ENCODE data around the gene TBL1X.
A peak's percentile ranks its signal among the peaks of the same experiment; 100 is the strongest.

The TBL1X gene

DNA sequence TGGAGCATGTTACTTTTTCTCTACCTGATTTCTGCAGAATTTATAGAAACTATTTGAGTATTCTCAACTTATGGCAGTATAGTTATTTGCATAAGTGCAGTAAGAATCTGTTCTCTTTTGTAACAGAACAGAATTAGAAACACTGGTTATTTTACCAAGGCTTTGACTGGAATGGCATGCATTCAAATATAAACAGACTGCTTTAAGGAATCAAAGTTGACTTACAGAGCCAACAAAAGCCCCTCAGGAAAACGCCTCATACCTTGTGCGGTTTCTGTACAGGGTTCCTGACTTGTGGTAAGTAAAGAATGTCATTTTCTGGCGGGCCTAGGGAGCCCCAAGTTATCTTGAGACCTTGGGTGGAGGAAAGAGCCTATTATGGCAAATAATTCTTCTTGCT is 203.7 kb downstream of the TBL1X start:
- TF ChIP-seq EZH2phosphoT487 (IDR thresholded peaks at IDR 0.05; ENCODE audit: low read depth) (no peak), CTCF (IDR thresholded peaks at IDR 0.05; ENCODE audit: low read depth, low read length) (no peak)
- Histone ChIP-seq H3K9ac (ENCODE audit: low read length) (no peak overlapping the region), H3K27ac (ENCODE audit: low read length) (no peak overlapping the region), H3K9me3 (ENCODE audit: insufficient read depth, low read length) (0 out of 2 replicates have a peak, but pooled peaks cover 4% of the 10 kb centered on the region), H4K20me1 (ENCODE audit: insufficient read depth, low read length) (no peaks in the 10 kb centered on the region), H3K36me3 (replicated peaks; ENCODE audit: low read depth, low read length) (peaks cover 22% of the 10 kb centered on the region), H3K27me3 (ENCODE audit: low read depth, low read length) (no peaks in the 10 kb centered on the region), H2AFZ (ENCODE audit: low read depth, low read length) (no peak overlapping the region), H3K79me2 (ENCODE audit: low read length) (no peaks in the 10 kb centered on the region), H3K4me3 (ENCODE audit: low read length) (no peak overlapping the region), H3K4me2 (ENCODE audit: low read length) (no peak overlapping the region), H3K4me1 (ENCODE audit: low read length) (peaks cover 20% of the 10 kb centered on the region)

- TF ChIP-seq CTCF (IDR thresholded peaks at IDR 0.05; ENCODE audit: low read depth, low read length) (no peak), EZH2phosphoT487 (IDR thresholded peaks at IDR 0.05; ENCODE audit: low read depth) (no peak)
- Histone ChIP-seq H3K4me1 (ENCODE audit: low read length) (peaks cover 20% of the 10 kb centered on the region), H3K27ac (ENCODE audit: low read length) (no peak overlapping the region), H2AFZ (ENCODE audit: low read depth, low read length) (no peak overlapping the region), H3K79me2 (ENCODE audit: low read length) (no peaks in the 10 kb centered on the region), H3K36me3 (replicated peaks; ENCODE audit: low read depth, low read length) (peaks cover 29% of the 10 kb centered on the region), H3K4me3 (ENCODE audit: low read length) (no peak overlapping the region), H3K4me2 (ENCODE audit: low read length) (no peak overlapping the region), H4K20me1 (ENCODE audit: insufficient read depth, low read length) (no peaks in the 10 kb centered on the region), H3K27me3 (ENCODE audit: low read depth, low read length) (no peaks in the 10 kb centered on the region), H3K9me3 (ENCODE audit: insufficient read depth, low read length) (0 out of 2 replicates have a peak, but pooled peaks cover 4% of the 10 kb centered on the region), H3K9ac (ENCODE audit: low read length) (no peak overlapping the region)
Observed at GRCh38 chrX:9670136-9670814, 205.4 kb downstream of the TBL1X start.

DNA sequence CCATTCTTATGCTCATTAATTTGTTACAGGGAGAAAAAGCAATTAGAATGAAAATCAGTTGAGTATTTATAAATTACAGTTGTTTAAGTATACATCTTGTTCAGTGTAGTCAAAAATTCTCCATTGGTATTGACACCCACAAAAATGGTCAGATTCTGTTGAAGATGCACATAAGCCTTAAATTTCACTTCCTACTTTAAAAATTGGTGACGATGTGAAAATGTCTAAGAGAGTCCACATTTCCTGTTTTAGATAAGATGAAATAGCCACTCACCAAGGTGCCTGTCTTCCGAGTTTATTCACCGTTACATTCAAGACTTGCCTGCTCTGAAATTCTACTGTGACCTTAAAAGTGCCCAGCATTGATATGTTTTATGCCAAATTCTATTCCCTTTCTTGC is 207.1 kb downstream of the TBL1X start:
- no peaks in the 10 kb centered on the region for H3K79me2 ChIP-seq (ENCODE audit: low read length)
- H3K9me3 ChIP-seq (ENCODE audit: insufficient read depth, low read length): peaks cover 17% of the 10 kb centered on the region; the same call in 1 of the 2 replicates
- no peaks in the 10 kb centered on the region for H4K20me1 ChIP-seq (ENCODE audit: insufficient read depth, low read length)
- peak overlapping the region; percentile 58; the same call in 1 of the 2 replicates for H3K27ac ChIP-seq (ENCODE audit: low read length)
- peak overlapping the region; percentile 19; the same call in 1 of the 2 replicates for H3K4me3 ChIP-seq (ENCODE audit: low read length)
- TF ChIP-seq CTCF (IDR thresholded peaks at IDR 0.05; ENCODE audit: low read depth, low read length) (no peak), EZH2phosphoT487 (IDR thresholded peaks at IDR 0.05; ENCODE audit: low read depth) (no peak)
- H3K4me1 ChIP-seq (ENCODE audit: low read length): peaks cover 29% of the 10 kb centered on the region
- peak overlapping the region; percentile 43 for H3K4me2 ChIP-seq (ENCODE audit: low read length)
- no peak overlapping the region for H3K9ac ChIP-seq (ENCODE audit: low read length)
- no peak overlapping the region for H2AFZ ChIP-seq (ENCODE audit: low read depth, low read length)
- H3K36me3 ChIP-seq (replicated peaks; ENCODE audit: low read depth, low read length): peaks cover 40% of the 10 kb centered on the region
- H3K27me3 ChIP-seq (ENCODE audit: low read depth, low read length): no peaks in the 10 kb centered on the region

- no peak overlapping the region for H3K9ac ChIP-seq (ENCODE audit: low read length)
- no peak overlapping the region for H3K4me2 ChIP-seq (ENCODE audit: low read length)
- no peak overlapping the region for H2AFZ ChIP-seq (ENCODE audit: low read depth, low read length)
- no peaks in the 10 kb centered on the region for H4K20me1 ChIP-seq (ENCODE audit: insufficient read depth, low read length)
- no peaks in the 10 kb centered on the region for H3K27me3 ChIP-seq (ENCODE audit: low read depth, low read length)
- H3K4me3 ChIP-seq (ENCODE audit: low read length): no peak overlapping the region
- peak overlapping the region; percentile 98 for H3K27ac ChIP-seq (ENCODE audit: low read length)
- H3K79me2 ChIP-seq (ENCODE audit: low read length): no peaks in the 10 kb centered on the region
- peaks cover 37% of the 10 kb centered on the region for H3K4me1 ChIP-seq (ENCODE audit: low read length)
- H3K9me3 ChIP-seq (ENCODE audit: insufficient read depth, low read length): peaks cover 28% of the 10 kb centered on the region; the same call in 1 of the 2 replicates
- peaks cover 62% of the 10 kb centered on the region for H3K36me3 ChIP-seq (replicated peaks; ENCODE audit: low read depth, low read length)
- no peak for TF ChIP-seq CTCF (IDR thresholded peaks at IDR 0.05; ENCODE audit: low read depth, low read length)
- TF ChIP-seq EZH2phosphoT487 (IDR thresholded peaks at IDR 0.05; ENCODE audit: low read depth): no peak
Observed at GRCh38 chrX:9676306-9676705, 211.4 kb downstream of the TBL1X start.
